OCI-LY1 (cell line): Measurements from ENCODE around the gene TPRG1.

Experiments used
- H2AFZ ChIP-seq: fragments of 200-600 bp; sonication (generic), shearing (Covaris generic); 2 replicates; pipeline ENCODE4 v1.6.0; 2014; ENCODE audit warnings: antibody characterized with exemption, mild to moderate bottlenecking, low read length
- H3F3A ChIP-seq: fragments of 200-600 bp; sonication (generic), shearing (Covaris generic); 2 replicates; pipeline ENCODE4 v1.6.0; 2014; ENCODE audit warnings: mild to moderate bottlenecking, antibody characterized with exemption, low read length, moderate library complexity; ENCODE audit not compliant: insufficient read depth
- H3K27ac ChIP-seq: fragments of 200-600 bp; sonication (generic); 2 replicates; pipeline ENCODE4 v1.5.1; 2014; ENCODE audit warnings: low read length, mixed run types, mild to moderate bottlenecking, low read depth; ENCODE audit not compliant: poor library complexity, severe bottlenecking
- H3K27me3 ChIP-seq: fragments of 200-600 bp; sonication (generic); 2 replicates; pipeline ENCODE4 v1.6.0; 2014; ENCODE audit warnings: antibody characterized with exemption, mild to moderate bottlenecking, low read length, moderate library complexity; ENCODE audit not compliant: insufficient read depth
- H3K36me3 ChIP-seq: fragments of 200-600 bp; sonication (generic); 2 replicates; pipeline ENCODE4 v1.6.1; 2014; ENCODE audit warnings: mild to moderate bottlenecking, antibody characterized with exemption, low read length, moderate library complexity, mixed read lengths; ENCODE audit not compliant: insufficient read depth
- H3K4me1 ChIP-seq: fragments of 200-600 bp; sonication (generic); 2 replicates; pipeline ENCODE4 v1.5.1; 2014; ENCODE audit warnings: mild to moderate bottlenecking, low read length, moderate library complexity; ENCODE audit not compliant: insufficient read depth, severe bottlenecking
- H3K4me2 ChIP-seq: fragments of 200-600 bp; sonication (generic), shearing (Covaris generic); 2 replicates; pipeline ENCODE4 v1.6.1; 2014; ENCODE audit warnings: low read length
- H3K4me3 ChIP-seq: fragments of 200-600 bp; sonication (generic); 2 replicates; pipeline ENCODE4 v1.5.1; 2014; ENCODE audit warnings: low read length, low read depth, mild to moderate bottlenecking, mixed read lengths; ENCODE audit not compliant: poor library complexity, severe bottlenecking
- H3K79me2 ChIP-seq: fragments of 200-600 bp; shearing (Covaris generic); 2 replicates; pipeline ENCODE4 v1.6.1; 2016; ENCODE audit warnings: mixed run types, low read length, mixed read lengths; ENCODE audit not compliant: insufficient read depth
- H3K9ac ChIP-seq: fragments of 200-600 bp; sonication (generic), shearing (Covaris generic); 2 replicates; pipeline ENCODE4 v1.6.1; 2014; ENCODE audit warnings: mild to moderate bottlenecking, low read length, mixed read lengths
- H3K9me2 ChIP-seq: fragments of 200-600 bp; sonication (generic), shearing (Covaris generic); 2 replicates; pipeline ENCODE4 v1.6.1; 2014; ENCODE audit warnings: low read depth, mild to moderate bottlenecking, low read length, mixed read lengths
- H3K9me3 ChIP-seq: fragments of 200-600 bp; shearing (Covaris generic); 2 replicates; pipeline ENCODE4 v1.6.1; 2014; ENCODE audit warnings: low read length, mixed read lengths
- H4K20me1 ChIP-seq: fragments of 200-600 bp; sonication (generic), shearing (Covaris generic); 2 replicates; pipeline ENCODE4 v1.6.0; 2016; ENCODE audit warnings: mild to moderate bottlenecking, low read length; ENCODE audit not compliant: insufficient read depth
- EZH2 ChIP-seq: fragments of 200-600 bp; sonication (generic), shearing (Covaris generic); IDR thresholded peaks from 2 replicates; pipeline ENCODE4 v1.8.0; 2017; ENCODE audit warnings: borderline replicate concordance, mixed run types, mild to moderate bottlenecking, antibody characterized with exemption, low read length, moderate library complexity, mixed read lengths
- TF ChIP-seq, protein P1 (sequence below): fragments of 200-600 bp; sonication (generic), shearing (Covaris generic); IDR thresholded peaks from 2 replicates; pipeline ENCODE4 v1.5.1; 2017; ENCODE audit warnings: mild to moderate bottlenecking, antibody characterized with exemption, low read length, moderate library complexity, mixed read lengths

TPRG1 gene

DNA sequence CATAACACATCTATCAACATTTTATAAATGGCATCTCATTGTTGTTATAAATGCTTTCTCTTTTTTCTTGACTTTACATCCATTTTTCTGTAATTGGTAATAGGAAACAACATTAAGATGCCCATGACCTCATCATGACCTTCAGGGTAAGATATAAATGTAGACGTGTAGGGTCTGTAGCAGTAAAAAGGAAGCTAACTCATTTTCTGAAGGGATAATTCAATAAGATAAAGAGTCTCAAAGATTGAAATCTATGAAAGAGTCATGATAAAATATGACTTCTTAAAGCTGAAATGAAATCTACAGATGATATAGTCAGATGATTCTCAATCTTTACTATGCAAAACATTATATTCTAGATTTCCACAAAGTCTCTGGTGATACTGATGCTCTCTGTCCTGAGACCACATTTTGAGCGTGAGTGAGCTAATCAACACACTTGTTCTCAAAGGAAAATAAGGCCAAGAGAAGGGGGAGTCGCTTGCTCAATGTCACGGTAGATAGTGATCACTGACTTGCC, 38.5 kb downstream of the TPRG1 start:
- no peak overlapping the region for H3K4me2 ChIP-seq
- H3K36me3 ChIP-seq, result no peaks in the 10 kb centered on the region
- no peak overlapping the region for H3K27ac ChIP-seq
- H3K27me3 ChIP-seq, result no peaks in the 10 kb centered on the region
- no peaks in the 10 kb centered on the region for H3K9me2 ChIP-seq
- H2AFZ ChIP-seq, result no peak overlapping the region
- no peaks in the 10 kb centered on the region for H3K4me1 ChIP-seq
- no peaks in the 10 kb centered on the region for H3K9me3 ChIP-seq
- H3K9ac ChIP-seq, result no peak overlapping the region
- no peaks in the 10 kb centered on the region for H3K79me2 ChIP-seq
- H4K20me1 ChIP-seq, result no peaks in the 10 kb centered on the region
- TF ChIP-seq EZH2, result no peak
- TF ChIP-seq, protein P1, sequence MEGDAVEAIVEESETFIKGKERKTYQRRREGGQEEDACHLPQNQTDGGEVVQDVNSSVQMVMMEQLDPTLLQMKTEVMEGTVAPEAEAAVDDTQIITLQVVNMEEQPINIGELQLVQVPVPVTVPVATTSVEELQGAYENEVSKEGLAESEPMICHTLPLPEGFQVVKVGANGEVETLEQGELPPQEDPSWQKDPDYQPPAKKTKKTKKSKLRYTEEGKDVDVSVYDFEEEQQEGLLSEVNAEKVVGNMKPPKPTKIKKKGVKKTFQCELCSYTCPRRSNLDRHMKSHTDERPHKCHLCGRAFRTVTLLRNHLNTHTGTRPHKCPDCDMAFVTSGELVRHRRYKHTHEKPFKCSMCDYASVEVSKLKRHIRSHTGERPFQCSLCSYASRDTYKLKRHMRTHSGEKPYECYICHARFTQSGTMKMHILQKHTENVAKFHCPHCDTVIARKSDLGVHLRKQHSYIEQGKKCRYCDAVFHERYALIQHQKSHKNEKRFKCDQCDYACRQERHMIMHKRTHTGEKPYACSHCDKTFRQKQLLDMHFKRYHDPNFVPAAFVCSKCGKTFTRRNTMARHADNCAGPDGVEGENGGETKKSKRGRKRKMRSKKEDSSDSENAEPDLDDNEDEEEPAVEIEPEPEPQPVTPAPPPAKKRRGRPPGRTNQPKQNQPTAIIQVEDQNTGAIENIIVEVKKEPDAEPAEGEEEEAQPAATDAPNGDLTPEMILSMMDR, result no peak
- H3F3A ChIP-seq, result no peaks in the 10 kb centered on the region
- H3K4me3 ChIP-seq, result no peak overlapping the region

DNA sequence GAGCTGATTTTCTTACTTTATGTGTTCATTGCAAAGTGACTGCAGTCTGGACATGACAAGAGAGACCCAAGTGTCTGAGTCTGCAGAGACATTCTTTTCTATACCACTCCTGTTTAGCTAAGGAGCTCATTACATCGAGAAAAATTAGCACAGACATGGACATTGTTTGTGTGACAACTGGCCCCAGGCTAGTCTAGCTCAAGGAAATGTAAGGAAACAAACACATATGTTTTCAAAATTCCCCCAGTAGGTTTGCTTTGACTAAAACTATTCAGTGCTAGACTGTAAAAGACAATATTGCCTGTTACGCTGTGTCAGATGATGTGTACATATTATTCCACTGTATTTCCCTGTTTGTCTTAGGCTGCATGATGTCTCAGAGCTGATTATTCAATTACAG, 40.9 kb downstream of the TPRG1 start:
- Histone ChIP-seq H3K79me2 (no peaks in the 10 kb centered on the region), H3K36me3 (no peaks in the 10 kb centered on the region), H3K4me2 (no peak overlapping the region)

DNA sequence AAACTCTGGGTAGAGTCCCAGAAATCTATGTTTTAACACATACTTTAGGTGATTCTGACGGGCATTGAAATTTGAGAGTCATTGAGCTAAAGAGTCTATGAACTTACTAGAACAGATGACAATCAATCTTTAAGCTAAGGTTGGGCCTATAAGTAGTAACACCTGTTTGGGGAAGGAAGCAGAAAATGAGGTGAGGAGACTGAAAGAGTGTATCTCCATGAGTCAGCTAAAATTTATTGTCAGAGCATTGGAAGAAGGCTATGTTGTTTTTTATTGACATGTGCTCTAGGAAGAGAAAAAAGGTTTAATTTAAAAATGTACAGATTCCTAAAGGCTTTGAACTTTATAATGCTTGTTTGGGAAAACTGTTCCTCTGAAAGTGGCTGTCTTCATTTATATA, 42.9 kb downstream of the TPRG1 start:
- H3K9me2 ChIP-seq, result no peaks in the 10 kb centered on the region
- H3K27me3 ChIP-seq, result no peaks in the 10 kb centered on the region
- no peak overlapping the region for H3K4me2 ChIP-seq
- H3K9me3 ChIP-seq, result no peaks in the 10 kb centered on the region
- H3K79me2 ChIP-seq, result no peaks in the 10 kb centered on the region
- no peak overlapping the region for H2AFZ ChIP-seq
- no peak overlapping the region for H3K4me3 ChIP-seq
- no peak overlapping the region for H3K27ac ChIP-seq
- H3F3A ChIP-seq, result no peaks in the 10 kb centered on the region
- TF ChIP-seq, protein P1, result no peak
- TF ChIP-seq EZH2, result no peak
- H3K4me1 ChIP-seq, result no peaks in the 10 kb centered on the region
- H3K9ac ChIP-seq, result no peak overlapping the region
- no peaks in the 10 kb centered on the region for H3K36me3 ChIP-seq
- H4K20me1 ChIP-seq, result no peaks in the 10 kb centered on the region

More for the DNA sequence above, 40.9 kb downstream of the TPRG1 start:
- H3K27ac ChIP-seq, result no peak overlapping the region
- no peaks in the 10 kb centered on the region for H3K9me2 ChIP-seq
- H3K9me3 ChIP-seq, result no peaks in the 10 kb centered on the region
- no peaks in the 10 kb centered on the region for H3K27me3 ChIP-seq
- no peaks in the 10 kb centered on the region for H3K4me1 ChIP-seq
- TF ChIP-seq EZH2, result no peak
- TF ChIP-seq, protein P1, result no peak
- H3F3A ChIP-seq, result no peaks in the 10 kb centered on the region
- no peak overlapping the region for H2AFZ ChIP-seq
- no peaks in the 10 kb centered on the region for H4K20me1 ChIP-seq
- no peak overlapping the region for H3K9ac ChIP-seq
- H3K4me3 ChIP-seq, result no peak overlapping the region
